K562 (cell line): ENCODE data around the gene DUSP10. TPM values are rescaled to one million over a fixed set of nuclear protein-coding genes. Genes with fewer than 3 reads are reported as not detected.

ENCODE experiments used
- BACH1 ChIP-seq: fragments of 200-800 bp; sonication (Bioruptor generic); IDR thresholded peaks from 2 replicates; pipeline ENCODE4 v1.6.1; 2016; ENCODE audit warnings: missing genetic modification characterization, missing compliant biosample characterization
- MEF2A ChIP-seq: IDR thresholded peaks from 2 replicates; pipeline ENCODE4 v1.6.1; 2011; ENCODE audit warnings: low read depth, mild to moderate bottlenecking, low read length, moderate library complexity; ENCODE audit not compliant: control insufficient read depth
- STAT5A ChIP-seq: IDR thresholded peaks from 2 replicates; pipeline ENCODE4 v1.6.1; 2012; ENCODE audit warnings: low read length, inconsistent platforms, borderline replicate concordance
- polyA plus RNA-seq, 8 experiments: library from polyadenylated mRNA; depleted of rRNA in 4 of 8; stranded (reverse) in 5 of 8; unstranded in 3 of 8; fragments of >200 nt; fragmentation: Nextera tagmentation in 2 of 8; fragmentation: Illumina TruSeq in 1 of 8; extraction: Ambion mirVana in 2 of 8; extraction: Trizol in 1 of 8; gene quantifications; 2 replicates each; pipeline versions ENCODE4 v1.2.1 to v1.2.3, GENCODE V29; 2011 to 2014; ENCODE audit warnings: inconsistent platforms in 1 of 8, missing spikeins in 1 of 8
- total RNA-seq, 7 experiments: library from RNA; depleted of rRNA in 6 of 7; stranded (reverse); fragments of >200 nt in 6 of 7; fragmentation: Illumina TruSeq in 2 of 7; extraction: Trizol in 2 of 7; gene quantifications; 2 replicates each; pipeline versions ENCODE4 v1.2.1 to v1.2.3, GENCODE V29; 2011 to 2021; ENCODE audit warnings: low replicate concordance in 1 of 7
- TF ChIP-seq, protein P1 (sequence below): fragments of 450-650 bp; IDR thresholded peaks from 2 replicates; pipeline ENCODE4 v1.7.1; 2018; ENCODE audit warnings: mild to moderate bottlenecking, low read depth; ENCODE audit not compliant: partially characterized antibody
- TF ChIP-seq, protein P2 (sequence below), 3 experiments: fragments of 200-800 bp in 1 of 3; fragments of 250-450 bp in 1 of 3; fragments of 450-650 bp in 1 of 3; sonication (Bioruptor Pico) in 1 of 3; sonication (Bioruptor generic) in 1 of 3; formaldehyde crosslinking in 1 of 3; IDR thresholded peaks; 2 replicates each; pipeline versions ENCODE4 v1.6.1 to v1.8.0; 2016 to 2022; ENCODE audit warnings: mild to moderate bottlenecking in 2 of 3, missing genetic modification characterization in 2 of 3, missing compliant biosample characterization in 1 of 3, moderate library complexity in 1 of 3
- TF ChIP-seq, protein P3 (sequence below), 2 experiments: IDR thresholded peaks in 1 of 2; conservative IDR thresholded peaks in 1 of 2; 2 replicates each; pipeline ENCODE4 v1.6.1; 2016; ENCODE audit warnings: low read depth in 2 of 2, mild to moderate bottlenecking in 1 of 2, missing compliant biosample characterization in 1 of 2, missing genetic modification characterization in 1 of 2, moderate library complexity in 1 of 2
- TF ChIP-seq, protein P4 (sequence below), 3 experiments: fragments of 200-800 bp in 1 of 3; sonication (Bioruptor generic) in 1 of 3; sonication (generic) in 1 of 3; formaldehyde crosslinking in 1 of 3; IDR thresholded peaks; 2 replicates each; pipeline versions ENCODE4 v1.6.1 to v1.8.0; 2016 to 2022; ENCODE audit warnings: mild to moderate bottlenecking in 2 of 3, missing compliant biosample characterization in 2 of 3, missing genetic modification characterization in 2 of 3, missing genetic modification reagents in 1 of 3

The DUSP10 gene
- total and polyA plus RNA-seq, 9 of the 15 experiments (the other 6 are each of a cell fraction or from before 2014, with no cell fraction given), result 1.7 to 8.3 (median 6.1) TPM

DNA sequence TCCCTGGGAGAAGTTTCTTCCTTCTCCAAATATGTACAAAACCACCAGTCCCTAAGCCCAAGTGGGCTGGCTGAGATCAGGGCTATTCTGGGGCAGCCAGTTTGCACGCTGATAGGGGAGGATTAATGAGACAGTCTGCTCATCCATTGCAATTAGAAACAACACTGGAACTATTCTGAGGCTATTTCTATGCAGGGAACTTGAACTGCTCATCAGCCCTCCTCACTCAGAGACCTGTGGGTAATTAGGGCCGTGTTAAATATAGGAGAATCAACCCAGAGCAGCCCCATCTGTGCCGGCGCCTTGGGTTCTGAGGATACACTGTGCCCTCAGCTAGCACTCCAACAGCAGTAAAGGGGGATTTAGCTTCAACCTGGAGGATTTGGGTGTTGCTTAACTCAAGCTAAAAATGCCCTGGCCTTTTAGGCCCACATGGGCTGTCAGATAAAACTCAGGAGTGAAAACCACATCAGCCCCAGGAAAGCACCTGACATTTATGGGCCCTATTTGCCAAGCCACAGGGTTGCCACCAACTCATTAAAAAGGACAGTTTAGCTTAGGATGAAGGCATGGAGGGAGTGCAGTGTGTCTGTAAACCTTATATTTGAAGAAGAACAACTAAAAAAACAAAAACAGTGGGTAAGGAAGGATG, 53.9 kb downstream of the DUSP10 start (continued):
- TF ChIP-seq, protein P1, sequence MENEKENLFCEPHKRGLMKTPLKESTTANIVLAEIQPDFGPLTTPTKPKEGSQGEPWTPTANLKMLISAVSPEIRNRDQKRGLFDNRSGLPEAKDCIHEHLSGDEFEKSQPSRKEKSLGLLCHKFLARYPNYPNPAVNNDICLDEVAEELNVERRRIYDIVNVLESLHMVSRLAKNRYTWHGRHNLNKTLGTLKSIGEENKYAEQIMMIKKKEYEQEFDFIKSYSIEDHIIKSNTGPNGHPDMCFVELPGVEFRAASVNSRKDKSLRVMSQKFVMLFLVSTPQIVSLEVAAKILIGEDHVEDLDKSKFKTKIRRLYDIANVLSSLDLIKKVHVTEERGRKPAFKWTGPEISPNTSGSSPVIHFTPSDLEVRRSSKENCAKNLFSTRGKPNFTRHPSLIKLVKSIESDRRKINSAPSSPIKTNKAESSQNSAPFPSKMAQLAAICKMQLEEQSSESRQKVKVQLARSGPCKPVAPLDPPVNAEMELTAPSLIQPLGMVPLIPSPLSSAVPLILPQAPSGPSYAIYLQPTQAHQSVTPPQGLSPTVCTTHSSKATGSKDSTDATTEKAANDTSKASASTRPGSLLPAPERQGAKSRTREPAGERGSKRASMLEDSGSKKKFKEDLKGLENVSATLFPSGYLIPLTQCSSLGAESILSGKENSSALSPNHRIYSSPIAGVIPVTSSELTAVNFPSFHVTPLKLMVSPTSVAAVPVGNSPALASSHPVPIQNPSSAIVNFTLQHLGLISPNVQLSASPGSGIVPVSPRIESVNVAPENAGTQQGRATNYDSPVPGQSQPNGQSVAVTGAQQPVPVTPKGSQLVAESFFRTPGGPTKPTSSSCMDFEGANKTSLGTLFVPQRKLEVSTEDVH, result no peak
- TF ChIP-seq, protein P2, sequence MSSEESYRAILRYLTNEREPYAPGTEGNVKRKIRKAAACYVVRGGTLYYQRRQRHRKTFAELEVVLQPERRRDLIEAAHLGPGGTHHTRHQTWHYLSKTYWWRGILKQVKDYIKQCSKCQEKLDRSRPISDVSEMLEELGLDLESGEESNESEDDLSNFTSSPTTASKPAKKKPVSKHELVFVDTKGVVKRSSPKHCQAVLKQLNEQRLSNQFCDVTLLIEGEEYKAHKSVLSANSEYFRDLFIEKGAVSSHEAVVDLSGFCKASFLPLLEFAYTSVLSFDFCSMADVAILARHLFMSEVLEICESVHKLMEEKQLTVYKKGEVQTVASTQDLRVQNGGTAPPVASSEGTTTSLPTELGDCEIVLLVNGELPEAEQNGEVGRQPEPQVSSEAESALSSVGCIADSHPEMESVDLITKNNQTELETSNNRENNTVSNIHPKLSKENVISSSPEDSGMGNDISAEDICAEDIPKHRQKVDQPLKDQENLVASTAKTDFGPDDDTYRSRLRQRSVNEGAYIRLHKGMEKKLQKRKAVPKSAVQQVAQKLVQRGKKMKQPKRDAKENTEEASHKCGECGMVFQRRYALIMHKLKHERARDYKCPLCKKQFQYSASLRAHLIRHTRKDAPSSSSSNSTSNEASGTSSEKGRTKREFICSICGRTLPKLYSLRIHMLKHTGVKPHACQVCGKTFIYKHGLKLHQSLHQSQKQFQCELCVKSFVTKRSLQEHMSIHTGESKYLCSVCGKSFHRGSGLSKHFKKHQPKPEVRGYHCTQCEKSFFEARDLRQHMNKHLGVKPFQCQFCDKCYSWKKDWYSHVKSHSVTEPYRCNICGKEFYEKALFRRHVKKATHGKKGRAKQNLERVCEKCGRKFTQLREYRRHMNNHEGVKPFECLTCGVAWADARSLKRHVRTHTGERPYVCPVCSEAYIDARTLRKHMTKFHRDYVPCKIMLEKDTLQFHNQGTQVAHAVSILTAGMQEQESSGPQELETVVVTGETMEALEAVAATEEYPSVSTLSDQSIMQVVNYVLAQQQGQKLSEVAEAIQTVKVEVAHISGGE (CRISPR knock-in tag; IDR thresholded peaks at IDR 0.05), result 0 out of 6 replicates have a peak, but pooled peaks of 1 of the 3 experiments have one; percentile 0
- TF ChIP-seq BACH1 (0 out of 2 replicates have a peak, but pooled peaks have one; percentile 1), STAT5A (no peak), MEF2A (peak; percentile 24; the same call in 1 of the 2 replicates)
- TF ChIP-seq, protein P3, sequence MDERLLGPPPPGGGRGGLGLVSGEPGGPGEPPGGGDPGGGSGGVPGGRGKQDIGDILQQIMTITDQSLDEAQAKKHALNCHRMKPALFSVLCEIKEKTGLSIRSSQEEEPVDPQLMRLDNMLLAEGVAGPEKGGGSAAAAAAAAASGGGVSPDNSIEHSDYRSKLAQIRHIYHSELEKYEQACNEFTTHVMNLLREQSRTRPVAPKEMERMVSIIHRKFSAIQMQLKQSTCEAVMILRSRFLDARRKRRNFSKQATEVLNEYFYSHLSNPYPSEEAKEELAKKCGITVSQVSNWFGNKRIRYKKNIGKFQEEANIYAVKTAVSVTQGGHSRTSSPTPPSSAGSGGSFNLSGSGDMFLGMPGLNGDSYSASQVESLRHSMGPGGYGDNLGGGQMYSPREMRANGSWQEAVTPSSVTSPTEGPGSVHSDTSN (CRISPR knock-in tag; IDR thresholded peaks at IDR 0.05; ENCODE audit: low read depth), result no peak
- TF ChIP-seq, protein P3 (tag; conservative IDR thresholded peaks at IDR 0.05; ENCODE audit: low read depth), result peak; percentile 47; the same call in 1 of the 2 replicates
- TF ChIP-seq, protein P4, sequence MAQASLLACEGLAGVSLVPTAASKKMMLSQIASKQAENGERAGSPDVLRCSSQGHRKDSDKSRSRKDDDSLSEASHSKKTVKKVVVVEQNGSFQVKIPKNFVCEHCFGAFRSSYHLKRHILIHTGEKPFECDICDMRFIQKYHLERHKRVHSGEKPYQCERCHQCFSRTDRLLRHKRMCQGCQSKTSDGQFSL (CRISPR knock-in tag; IDR thresholded peaks at IDR 0.05), result no peak
- TF ChIP-seq, protein P4 (tag; IDR thresholded peaks at IDR 0.05), result no peak
